Stimulated activated CD4-positive, alpha-beta T cell treated with anti-CD3 and anti-CD28 coated beads, Interleukin-4, amount 100 ng/mL, for 24 hours (primary cell): ENCODE measurements around the gene PALS1.
"Not testable (repeated sequence)": the region's sequence is repeated elsewhere in the genome, so short reads cannot be mapped to it uniquely, and the experiment has no call there.

Experiments
- DNase-seq: peaks from one replicate; pipeline ENCODE4 v3.0.0-alpha.2; 2020

The PALS1 gene

DNA sequence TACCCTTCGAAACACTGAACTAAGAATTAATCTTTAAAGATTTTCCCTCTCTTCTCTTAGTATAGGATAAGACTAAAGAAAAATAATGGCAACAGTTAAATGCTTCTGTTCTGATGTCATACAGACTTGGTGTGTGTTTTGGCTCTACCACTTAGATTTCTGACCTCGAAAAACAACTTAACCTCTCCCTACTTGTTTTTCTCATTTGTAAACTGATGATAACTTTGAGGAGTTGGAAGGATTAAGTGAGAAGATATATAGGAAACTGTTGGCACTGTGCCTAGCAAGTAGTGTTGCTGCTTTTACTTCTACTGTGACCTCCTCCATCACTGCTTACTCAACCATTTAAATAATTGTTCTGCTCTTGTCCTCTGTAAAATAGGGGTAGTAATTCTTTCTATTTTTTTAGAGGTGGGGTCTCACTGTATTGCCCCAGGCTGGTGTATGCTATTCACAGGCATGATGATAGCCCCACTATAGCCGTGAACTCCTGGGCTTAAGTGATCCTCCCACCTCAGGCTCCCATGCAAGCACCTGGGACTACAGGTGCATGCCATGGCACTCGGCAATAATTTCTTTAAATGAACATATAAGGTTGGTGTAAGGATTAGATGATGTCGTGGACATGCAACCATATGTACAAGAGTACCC, 22.4 kb downstream of the PALS1 start:
- DNase-seq, result no peak

GRCh38 chr14:67265131-67265530, 23.9 kb downstream of the PALS1 start:
- DNase-seq, result no peak

DNA sequence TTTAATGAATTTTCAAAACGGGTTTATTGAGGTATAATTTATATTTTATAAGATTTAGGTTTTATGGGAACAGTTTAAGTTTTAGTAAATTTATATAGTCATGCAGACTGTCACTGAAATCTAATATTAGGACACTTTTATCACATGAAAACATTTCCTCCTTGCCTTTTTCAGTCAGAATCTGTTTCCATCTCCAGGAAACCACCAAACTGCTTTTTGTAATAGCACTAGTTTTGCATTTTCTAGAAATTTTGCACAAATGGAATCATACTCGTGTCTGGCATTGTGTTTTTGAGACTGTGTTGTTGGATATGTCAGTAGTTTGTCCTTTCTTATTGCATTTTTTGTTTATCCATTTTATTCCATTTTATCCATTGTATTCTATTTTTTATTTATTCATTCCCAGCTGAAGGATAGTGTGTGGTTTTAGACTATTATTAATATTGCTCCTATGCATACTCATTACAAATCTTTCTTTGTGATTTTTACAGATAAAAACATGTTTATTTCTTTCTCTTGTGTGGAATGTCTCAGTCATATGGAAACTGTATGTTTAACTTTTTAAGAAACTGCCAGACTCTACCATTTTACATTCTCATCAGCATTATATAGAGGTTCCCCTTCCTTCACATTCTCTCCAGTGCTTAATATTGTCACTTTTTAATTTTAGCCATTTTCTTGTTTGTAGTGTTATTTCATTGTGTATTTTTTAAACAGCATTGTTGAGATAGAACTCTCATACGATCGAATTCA, 26.5 kb downstream of the PALS1 start:
- DNase-seq, result no peak

DNA sequence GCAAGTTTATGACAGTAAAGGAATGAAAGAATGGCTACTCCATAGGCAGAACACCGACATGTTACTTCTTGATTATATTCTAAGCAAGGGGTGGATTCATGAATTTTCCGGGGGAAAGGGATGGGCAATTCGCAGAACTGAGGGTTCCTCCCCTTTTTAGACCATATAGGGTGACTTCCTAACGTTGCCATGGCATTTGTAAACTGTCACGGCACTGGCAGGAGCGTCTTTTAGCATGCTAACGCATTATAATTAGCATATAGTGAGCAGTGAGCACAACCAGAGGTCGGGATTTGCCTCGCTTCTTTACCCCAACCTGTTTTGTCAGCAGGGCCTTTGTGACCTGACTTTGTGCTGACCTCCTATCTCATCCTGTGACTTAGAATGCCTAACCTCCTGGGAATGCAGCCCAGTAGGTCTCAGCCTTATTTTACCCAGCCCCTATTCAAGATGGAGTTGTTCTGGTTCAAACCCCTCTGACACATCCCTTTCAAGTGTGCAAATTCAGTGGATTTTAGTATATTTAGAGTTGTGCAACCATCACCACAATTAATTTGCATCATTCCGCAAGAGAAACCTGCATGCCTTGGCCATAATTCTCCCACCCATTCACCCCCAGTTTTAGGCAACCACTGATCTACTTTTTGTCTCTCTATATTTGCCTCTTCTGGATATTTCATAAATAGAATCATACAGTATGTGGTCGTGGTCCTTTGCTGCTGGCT, 27.4 kb downstream of the PALS1 start:
- DNase-seq, result no peak

GRCh38 chr14:67269298-67270060, 28.2 kb downstream of the PALS1 start:
- no peak for DNase-seq

DNA sequence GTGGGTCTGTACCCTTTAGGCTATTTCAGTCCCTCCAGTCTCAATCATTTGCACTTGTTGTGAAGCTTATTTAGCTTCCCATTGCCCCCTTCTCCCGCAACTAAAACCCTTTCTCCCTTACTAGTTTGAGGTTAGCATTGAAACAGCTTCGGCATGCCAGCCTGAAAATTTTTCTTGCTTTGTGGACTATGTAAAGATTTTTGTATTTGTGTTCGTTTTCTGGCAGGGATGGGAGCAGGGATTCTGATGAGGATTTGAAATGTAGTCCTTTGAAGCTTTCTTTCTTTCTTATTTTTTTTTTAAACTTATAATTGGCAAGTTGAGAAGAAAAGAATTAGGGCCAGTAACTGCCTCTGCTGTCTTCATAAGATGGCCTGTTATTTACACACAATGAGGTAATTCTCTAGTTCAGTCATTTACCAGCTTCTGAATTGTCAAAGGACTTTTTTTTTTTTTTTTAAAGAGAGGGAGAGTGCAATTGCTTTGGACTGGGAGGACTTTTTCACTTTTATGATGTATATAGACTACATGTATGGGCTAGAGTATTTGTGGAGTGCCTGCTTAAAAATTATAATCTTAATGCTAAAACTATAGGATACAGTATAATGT, 29.0 kb downstream of the PALS1 start:
- DNase-seq, result no peak

GRCh38 chr14:67270933-67271332, 29.7 kb downstream of the PALS1 start:
- DNase-seq, result no peak

DNA sequence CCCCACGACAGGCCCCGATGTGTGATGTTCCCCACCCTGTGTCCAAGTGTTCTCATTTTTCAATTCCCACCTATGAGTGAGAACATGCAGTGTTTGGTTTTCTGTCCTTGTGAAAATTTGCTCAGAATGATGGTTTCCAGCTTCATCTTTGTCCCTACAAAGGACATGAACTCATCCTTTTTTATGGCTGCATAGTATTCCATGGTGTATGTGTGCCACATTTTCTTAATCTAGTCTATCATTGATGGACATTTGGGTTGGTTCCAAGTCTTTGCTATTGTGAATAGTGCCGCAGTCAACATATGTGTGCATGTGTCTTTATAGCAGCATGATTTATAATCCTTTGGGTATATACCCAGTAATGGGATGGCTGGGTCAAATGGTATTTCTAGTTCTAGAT, 32.0 kb downstream of the PALS1 start:
- not testable (repeated sequence) for DNase-seq

- DNase-seq, result no peak
Observed at GRCh38 chr14:67276131-67276530, 34.9 kb downstream of the PALS1 start.

GRCh38 chr14:67280506-67280905, 39.3 kb downstream of the PALS1 start:
- no peak for DNase-seq

- DNase-seq, result no peak
Observed at GRCh38 chr14:67285876-67286452, 44.7 kb downstream of the PALS1 start.
